Activated CD8-positive, alpha-beta memory T cell treated with anti-CD3 and anti-CD28 coated beads, Interleukin-2, amount 50 U/mL, for 24 hours (primary cell): ENCODE measurements around the gene VASN.

Experiments
- DNase-seq: peaks from one replicate; pipeline ENCODE4 v3.0.0-alpha.2; 2020; ENCODE audit errors: extremely low read depth

Gene VASN

GRCh38 chr16:4372578-4373355 is 1.1 kb downstream of the VASN start:
- DNase-seq: no peak

DNA sequence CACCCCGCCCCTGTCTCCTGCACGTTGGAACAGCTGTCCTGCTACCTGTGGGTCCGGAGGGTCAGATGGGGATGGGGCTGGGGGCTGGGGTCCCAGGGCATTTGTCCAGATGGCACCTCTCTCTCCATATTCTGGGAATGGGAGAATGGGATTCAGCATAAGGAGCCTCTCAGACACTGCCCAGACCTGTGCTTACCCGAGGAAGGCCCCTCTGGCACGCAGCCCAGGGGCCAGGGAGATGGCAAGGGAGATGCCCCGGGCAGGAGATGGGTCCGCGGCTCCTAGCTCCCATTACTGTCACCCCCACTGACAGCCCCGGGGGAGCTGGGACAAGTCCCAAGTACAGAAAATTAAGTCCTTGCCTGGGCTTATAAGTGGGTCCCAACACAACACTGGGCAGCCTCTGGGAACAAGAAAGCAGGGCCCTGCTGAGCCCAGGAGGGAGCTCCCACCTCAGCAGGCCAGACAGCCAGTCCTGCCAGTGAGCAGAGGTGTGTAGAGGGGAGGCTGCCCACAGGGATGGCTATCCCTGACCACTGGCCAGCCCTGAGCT is 1.8 kb downstream of the VASN start:
- no peak for DNase-seq

DNA sequence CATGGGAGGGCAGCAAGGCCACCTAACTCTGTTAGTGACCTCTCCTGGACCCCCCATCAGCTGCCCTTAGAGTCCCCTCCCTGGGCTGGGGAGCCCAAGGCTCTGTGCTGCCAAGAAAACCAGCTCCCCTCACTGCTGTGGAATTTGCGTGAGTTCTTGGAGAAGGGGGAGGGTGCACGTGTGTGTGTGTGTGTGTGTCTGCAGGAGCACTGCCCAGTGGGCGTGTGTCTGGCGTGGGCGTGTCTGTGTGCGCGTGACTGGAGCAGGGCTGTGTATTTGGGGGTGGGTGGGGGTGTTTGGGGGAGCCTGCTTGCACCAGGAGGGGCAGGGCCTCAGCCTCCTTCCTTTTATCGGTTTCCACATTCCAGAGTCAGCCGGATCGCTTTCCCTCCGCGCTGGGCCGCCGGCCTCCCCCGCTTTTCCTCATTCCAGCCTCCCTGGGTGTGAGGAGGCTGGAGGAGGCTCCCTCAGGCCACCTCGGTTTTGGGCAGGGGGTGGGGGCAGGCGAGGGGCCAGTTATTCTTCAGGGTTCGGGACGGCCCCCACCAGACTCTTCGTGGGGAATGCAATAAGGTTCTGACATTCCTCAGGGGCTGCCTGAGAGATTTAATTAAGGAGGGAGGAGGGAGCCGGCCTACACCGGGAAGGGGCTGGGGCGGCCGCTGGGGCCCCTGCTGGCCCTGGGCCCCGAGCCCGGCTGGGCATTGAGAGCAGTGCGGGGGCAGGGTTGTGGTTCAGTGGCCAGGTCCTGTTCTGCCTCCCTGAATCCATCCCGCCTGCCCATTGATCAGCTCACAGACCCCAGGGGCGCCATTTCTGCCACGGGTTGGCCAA is 2.5 kb downstream of the VASN start:
- no peak for DNase-seq

DNA sequence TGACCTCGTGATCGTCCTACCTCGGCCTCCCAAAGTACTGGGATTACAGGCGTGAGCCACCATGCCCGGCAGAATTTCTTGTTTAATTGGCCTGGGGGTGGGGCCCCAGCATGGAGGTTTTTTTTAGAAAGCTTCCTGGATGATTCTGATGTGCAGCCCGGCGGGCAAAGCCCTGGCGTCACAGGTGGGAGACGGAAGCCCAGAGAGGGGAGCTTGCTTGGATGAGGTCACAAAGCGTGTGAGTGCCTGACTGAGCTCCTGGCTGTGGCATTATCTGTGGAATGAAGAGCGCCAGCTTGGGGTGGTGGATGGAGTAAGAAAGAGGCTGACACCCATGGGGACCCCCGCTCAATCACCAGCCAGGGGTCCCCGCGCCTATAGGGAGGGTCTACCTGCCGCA is 4.1 kb downstream of the VASN start:
- DNase-seq: no peak

- DNase-seq: no peak
Observed at GRCh38 chr16:4376126-4376892, 4.7 kb downstream of the VASN start.

DNA sequence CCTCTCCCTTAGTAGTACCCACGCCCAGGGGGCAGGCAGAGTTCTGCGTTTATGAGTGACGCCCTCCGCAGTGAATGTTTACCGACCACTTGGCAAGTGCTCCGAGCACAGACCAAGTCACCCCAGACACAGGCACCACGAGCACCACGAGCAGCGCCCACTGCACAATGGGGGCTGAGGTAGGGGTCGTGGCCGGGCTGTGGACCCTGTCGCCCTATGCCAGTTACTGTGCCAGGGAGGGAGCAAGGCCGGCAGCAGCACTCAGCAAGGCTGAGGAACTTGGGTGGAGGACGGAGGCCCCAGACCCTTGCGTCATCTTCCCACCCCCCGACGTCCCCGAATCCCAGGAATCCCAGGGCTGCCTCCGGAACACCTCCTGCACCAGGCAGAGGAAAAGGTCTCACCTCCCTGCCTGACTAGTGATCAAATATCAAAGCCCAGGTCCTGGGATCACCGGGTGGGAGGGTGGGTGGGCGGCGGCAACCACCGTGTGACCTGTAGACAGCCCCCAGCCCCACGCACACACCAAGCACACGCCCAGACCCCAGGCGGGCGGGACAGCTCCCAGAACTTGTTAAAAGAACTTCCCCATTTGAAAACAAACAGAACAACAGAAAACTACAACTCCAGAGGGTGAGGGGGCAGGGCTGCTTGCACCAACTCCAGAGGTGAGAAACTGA is 5.4 kb downstream of the VASN start:
- DNase-seq: no peak

GRCh38 chr16:4377573-4378154 is 6.0 kb downstream of the VASN start:
- no peak for DNase-seq

DNA sequence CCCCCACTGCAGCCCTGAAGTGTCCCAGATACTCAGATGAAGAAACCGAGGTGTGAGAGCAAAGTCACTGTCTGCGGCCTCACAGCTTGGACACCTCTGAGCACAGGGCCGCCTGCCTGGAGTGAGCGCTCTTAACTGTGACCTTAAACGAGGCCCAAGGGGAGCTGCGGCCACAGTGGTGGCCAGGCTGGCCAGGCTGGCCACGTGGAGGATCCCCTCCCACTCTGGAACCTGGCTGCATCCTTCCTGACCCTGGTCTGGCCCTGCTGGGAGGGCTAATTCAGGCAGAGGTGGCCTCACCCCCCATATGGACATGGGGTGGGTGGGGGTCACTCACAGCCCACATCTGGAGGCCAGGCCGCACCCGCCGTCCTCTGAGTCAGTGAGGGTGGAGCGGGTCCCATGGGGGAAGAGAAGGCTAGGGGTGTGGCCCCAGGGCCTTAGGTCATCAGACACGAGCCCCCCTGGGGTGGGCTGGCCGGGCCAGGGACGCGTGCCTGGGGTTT is 6.6 kb downstream of the VASN start:
- DNase-seq: no peak

DNA sequence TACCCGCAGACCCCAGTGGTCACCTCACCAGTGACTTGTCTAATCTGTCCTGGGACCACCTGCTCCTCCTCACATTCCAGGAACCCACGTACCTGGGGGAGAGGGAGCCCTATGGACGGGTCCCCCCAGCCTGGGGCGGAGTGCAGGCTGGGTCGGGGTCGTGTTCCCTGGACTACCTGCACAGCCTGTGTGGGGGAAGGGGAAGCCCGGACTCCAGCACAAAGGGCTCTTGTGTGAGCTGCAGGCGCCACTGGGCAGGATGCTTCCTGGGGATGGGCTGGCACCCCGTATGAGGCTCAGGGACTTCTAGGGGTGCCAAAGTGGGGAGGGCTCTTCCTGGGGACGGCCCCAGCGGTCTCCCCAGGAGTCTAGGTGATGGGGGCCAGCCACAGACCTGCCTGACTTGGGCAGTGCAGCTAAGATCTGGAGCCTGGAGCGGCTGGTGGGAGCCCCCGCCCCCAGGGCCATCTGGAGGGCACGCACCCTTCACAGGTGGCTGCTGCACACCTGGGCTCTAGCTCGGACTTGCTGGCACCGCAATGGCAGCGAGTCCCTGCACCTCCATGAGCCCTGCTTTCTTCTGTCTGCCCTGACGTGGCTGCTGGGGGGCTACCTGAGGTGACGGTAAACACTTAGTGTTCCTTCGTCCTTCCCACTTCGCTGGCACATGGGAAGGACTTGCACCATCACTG is 7.5 kb downstream of the VASN start:
- no peak for DNase-seq

GRCh38 chr16:4380119-4381063 is 8.7 kb downstream of the VASN start:
- no peak for DNase-seq

DNA sequence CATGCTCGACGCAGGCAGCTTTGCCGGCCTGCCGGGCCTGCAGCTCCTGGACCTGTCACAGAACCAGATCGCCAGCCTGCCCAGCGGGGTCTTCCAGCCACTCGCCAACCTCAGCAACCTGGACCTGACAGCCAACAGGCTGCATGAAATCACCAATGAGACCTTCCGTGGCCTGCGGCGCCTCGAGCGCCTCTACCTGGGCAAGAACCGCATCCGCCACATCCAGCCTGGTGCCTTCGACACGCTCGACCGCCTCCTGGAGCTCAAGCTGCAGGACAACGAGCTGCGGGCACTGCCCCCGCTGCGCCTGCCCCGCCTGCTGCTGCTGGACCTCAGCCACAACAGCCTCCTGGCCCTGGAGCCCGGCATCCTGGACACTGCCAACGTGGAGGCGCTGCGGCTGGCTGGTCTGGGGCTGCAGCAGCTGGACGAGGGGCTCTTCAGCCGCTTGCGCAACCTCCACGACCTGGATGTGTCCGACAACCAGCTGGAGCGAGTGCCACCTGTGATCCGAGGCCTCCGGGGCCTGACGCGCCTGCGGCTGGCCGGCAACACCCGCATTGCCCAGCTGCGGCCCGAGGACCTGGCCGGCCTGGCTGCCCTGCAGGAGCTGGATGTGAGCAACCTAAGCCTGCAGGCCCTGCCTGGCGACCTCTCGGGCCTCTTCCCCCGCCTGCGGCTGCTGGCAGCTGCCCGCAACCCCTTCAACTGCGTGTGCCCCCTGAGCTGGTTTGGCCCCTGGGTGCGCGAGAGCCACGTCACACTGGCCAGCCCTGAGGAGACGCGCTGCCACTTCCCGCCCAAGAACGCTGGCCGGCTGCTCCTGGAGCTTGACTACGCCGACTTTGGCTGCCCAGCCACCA is 9.7 kb downstream of the VASN start:
- DNase-seq: no peak

GRCh38 chr16:4381935-4382794 is 10.5 kb downstream of the VASN start:
- no peak for DNase-seq

DNA sequence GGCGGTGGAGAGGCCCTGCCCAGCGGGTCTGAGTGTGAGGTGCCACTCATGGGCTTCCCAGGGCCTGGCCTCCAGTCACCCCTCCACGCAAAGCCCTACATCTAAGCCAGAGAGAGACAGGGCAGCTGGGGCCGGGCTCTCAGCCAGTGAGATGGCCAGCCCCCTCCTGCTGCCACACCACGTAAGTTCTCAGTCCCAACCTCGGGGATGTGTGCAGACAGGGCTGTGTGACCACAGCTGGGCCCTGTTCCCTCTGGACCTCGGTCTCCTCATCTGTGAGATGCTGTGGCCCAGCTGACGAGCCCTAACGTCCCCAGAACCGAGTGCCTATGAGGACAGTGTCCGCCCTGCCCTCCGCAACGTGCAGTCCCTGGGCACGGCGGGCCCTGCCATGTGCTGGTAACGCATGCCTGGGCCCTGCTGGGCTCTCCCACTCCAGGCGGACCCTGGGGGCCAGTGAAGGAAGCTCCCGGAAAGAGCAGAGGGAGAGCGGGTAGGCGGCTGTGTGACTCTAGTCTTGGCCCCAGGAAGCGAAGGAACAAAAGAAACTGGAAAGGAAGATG is 11.2 kb downstream of the VASN start:
- DNase-seq: no peak

DNA sequence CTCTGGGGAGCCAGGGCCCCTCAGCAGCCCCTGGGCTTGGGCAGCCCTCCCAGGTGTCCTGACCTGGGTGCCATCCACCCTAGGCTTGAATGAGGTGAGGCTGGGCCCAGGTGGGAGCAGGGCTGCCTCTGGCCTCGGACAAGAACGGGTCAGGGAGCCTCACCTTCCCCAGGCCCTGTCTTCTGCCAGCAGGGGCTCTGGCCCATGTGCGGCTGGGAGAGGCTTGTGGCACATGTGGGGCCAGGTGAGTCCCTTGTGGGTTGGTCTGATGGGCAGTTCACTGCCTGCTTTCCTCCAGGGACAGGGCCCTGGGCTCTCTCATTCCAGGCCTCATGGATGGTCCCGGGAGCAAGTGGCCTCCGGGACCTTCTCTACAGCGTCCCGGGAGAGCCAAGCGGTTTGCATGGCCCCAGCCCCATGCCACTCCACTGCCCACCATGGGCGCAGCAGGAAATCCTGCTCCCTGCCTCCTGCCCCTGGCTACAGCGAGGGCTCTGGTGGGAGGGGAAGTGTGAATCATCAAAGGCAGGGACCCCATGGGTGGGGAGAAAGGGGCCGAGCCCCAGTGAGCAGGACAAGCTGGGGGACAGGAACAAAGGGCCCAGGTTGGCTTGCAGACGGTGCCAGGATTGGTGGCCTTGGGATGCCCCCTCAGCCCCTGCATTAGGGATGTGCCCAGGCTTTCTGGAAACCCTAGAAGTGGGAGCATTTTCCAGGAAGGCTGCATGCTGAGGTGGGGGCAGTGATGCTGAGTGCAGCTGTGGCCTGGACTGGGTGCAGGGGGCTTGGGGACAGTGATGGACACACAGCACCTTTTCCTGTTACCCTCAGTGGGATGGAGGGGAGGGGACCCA is 12.2 kb downstream of the VASN start:
- no peak for DNase-seq

- no peak for DNase-seq
Observed at GRCh38 chr16:4384509-4384942, 12.9 kb downstream of the VASN start.
